Gastroesophageal sphincter (tissue), 4 donors: ENCODE data around the gene UCHL3. TPM values are rescaled to one million over a fixed set of nuclear protein-coding genes. Genes with fewer than 3 reads are reported as not detected.

Experiments used
- ATAC-seq: fragments of 150-250 bp; one replicate; pipeline ENCODE4 v1.9.1; 2016; ENCODE audit warnings: mild to moderate bottlenecking, moderate library complexity
- H3K27ac ChIP-seq, 4 donors: fragments of 200-600 bp; sonication (generic) in 3 of 4; 1 replicate in 3 of 4; 2 replicates in 1 of 4; pipeline ENCODE4 v1.5.1; 2016 to 2019
- H3K27me3 ChIP-seq: fragments of 200-600 bp; sonication (generic); one replicate; pipeline ENCODE4 v1.5.1; 2019
- H3K36me3 ChIP-seq, 2 donors: fragments of 200-600 bp; sonication (generic); one replicate each; pipeline ENCODE4 v1.5.1; 2019; ENCODE audit warnings: control low read depth in 1 of 2
- H3K4me1 ChIP-seq, 3 donors: fragments of 200-600 bp; sonication (generic); 1 replicate in 2 of 3; 2 replicates in 1 of 3; pipeline ENCODE4 v1.5.1; 2016 to 2019; ENCODE audit warnings: control low read depth in 2 of 3
- H3K4me3 ChIP-seq, 2 donors: fragments of 200-600 bp; sonication (generic); one replicate each; pipeline ENCODE4 v1.5.1; 2019; ENCODE audit warnings: mild to moderate bottlenecking in 1 of 2, moderate library complexity in 1 of 2
- H3K9me3 ChIP-seq, 3 donors: fragments of 200-600 bp; sonication (generic); one replicate each; pipeline ENCODE4 v1.5.1; 2017 to 2019; ENCODE audit warnings: control low read depth in 2 of 3
- CTCF ChIP-seq, 4 experiments: fragments of 200-600 bp in 2 of 4; fragments of 450-650 bp in 2 of 4; sonication (generic) in 1 of 4; IDR thresholded peaks; one replicate each; pipeline ENCODE4 v1.5.1; 2017 to 2019; ENCODE audit warnings: antibody characterized with exemption in 4 of 4, mild to moderate bottlenecking in 2 of 4, moderate library complexity in 2 of 4
- EP300 ChIP-seq: sonication (generic); formaldehyde crosslinking; IDR thresholded peaks from one replicate; pipeline ENCODE4 v1.6.1; 2017; ENCODE audit warnings: antibody characterized with exemption, mild to moderate bottlenecking
- POLR2A ChIP-seq, 2 donors: fragments of 450-650 bp; IDR thresholded peaks; one replicate each; pipeline ENCODE4 v1.6.1; 2017; ENCODE audit warnings: antibody characterized with exemption in 2 of 2, mild to moderate bottlenecking in 2 of 2, moderate library complexity in 1 of 2
- POLR2AphosphoS5 ChIP-seq: sonication (generic); formaldehyde crosslinking; IDR thresholded peaks from one replicate; pipeline ENCODE4 v1.6.1; 2017; ENCODE audit warnings: antibody characterized with exemption
- WGBS, 2 donors: methylation state at CpG; one replicate each; pipeline ENCODE4 v1.1.5; 2018; ENCODE audit warnings: low coverage in 1 of 2; 5-methylcytosine and 5-hydroxymethylcytosine counted together
- total RNA-seq, 4 donors: library from RNA; depleted of rRNA; stranded (reverse); fragments of >200 nt; gene quantifications; one replicate each; pipeline ENCODE4 v1.1.0, GENCODE V29; 2016

UCHL3 gene
- total RNA-seq, 4 donors from 2014 or later, result 4.0 to 28.2 (median 19.0) TPM

- H3K9me3 ChIP-seq, result peaks cover 0 to 7% (median 0%) of the 10 kb centered on the region in 3 donors
- no peak for TF ChIP-seq POLR2A (IDR thresholded peaks at IDR 0.05)
- TF ChIP-seq CTCF (IDR thresholded peaks at IDR 0.05), result no peak
- no peak for TF ChIP-seq POLR2AphosphoS5
- no peak for TF ChIP-seq EP300
- no peak overlapping the region for H3K4me3 ChIP-seq
- ATAC-seq, result no peak
- no peaks in the 10 kb centered on the region for H3K27me3 ChIP-seq
- H3K36me3 ChIP-seq, result peaks cover 2 to 5% of the 10 kb centered on the region in 2 donors
- H3K4me1 ChIP-seq, result no peaks in the 10 kb centered on the region
- H3K27ac ChIP-seq, result no peak overlapping the region
These were observed 35.6 kb downstream of the UCHL3 start for GRCh38 chr13:75585153-75585552.

GRCh38 chr13:75587679-75588078, 38.1 kb downstream of the UCHL3 start:
- Histone ChIP-seq H3K4me3 (no peak overlapping the region), H3K27ac (no peak overlapping the region), H3K27me3 (no peaks in the 10 kb centered on the region), H3K36me3 (peaks cover 2 to 10% of the 10 kb centered on the region in 2 donors), H3K4me1 (no peaks in the 10 kb centered on the region), H3K9me3 (peaks cover 0 to 7% (median 0%) of the 10 kb centered on the region in 3 donors)
- no peak for ATAC-seq
- 55 to 90% methylated on average over 1 of the region's 1 CpG for WGBS, 2 donors
- no peak for TF ChIP-seq POLR2A (IDR thresholded peaks at IDR 0.05)
- TF ChIP-seq POLR2AphosphoS5, result no peak
- TF ChIP-seq EP300, result no peak
- TF ChIP-seq CTCF (IDR thresholded peaks at IDR 0.05), result no peak

GRCh38 chr13:75596657-75597182, 47.1 kb downstream of the UCHL3 start:
- TF ChIP-seq POLR2A (IDR thresholded peaks at IDR 0.05) (no peak), EP300 (no peak), POLR2AphosphoS5 (no peak), CTCF (IDR thresholded peaks at IDR 0.05) (no peak)
- no peak overlapping the region for H3K27ac ChIP-seq

GRCh38 chr13:75600371-75600770, 50.8 kb downstream of the UCHL3 start:
- no peaks in the 10 kb centered on the region for H3K27me3 ChIP-seq
- H3K9me3 ChIP-seq, result no peaks in the 10 kb centered on the region
- no peak overlapping the region for H3K27ac ChIP-seq
- WGBS, 2 donors, result 26 to 38% methylated on average over 4 of the region's 4 CpGs
- H3K4me1 ChIP-seq, result no peaks in the 10 kb centered on the region
- peaks cover 0 to 21% of the 10 kb centered on the region in 2 donors for H3K36me3 ChIP-seq
- no peak overlapping the region for H3K4me3 ChIP-seq
- TF ChIP-seq CTCF (IDR thresholded peaks at IDR 0.05) (no peak), POLR2A (IDR thresholded peaks at IDR 0.05) (no peak), POLR2AphosphoS5 (no peak), EP300 (no peak)
- no peak for ATAC-seq

More at GRCh38 chr13:75596657-75597182, 47.1 kb downstream of the UCHL3 start:
- WGBS, 2 donors, result 59 to 90% methylated on average over 1 of the region's 1 CpG
- H3K4me3 ChIP-seq, result no peak overlapping the region
- H3K4me1 ChIP-seq, result no peaks in the 10 kb centered on the region
- peaks cover 0 to 8% of the 10 kb centered on the region in 2 donors for H3K36me3 ChIP-seq
- H3K9me3 ChIP-seq, result no peaks in the 10 kb centered on the region
- ATAC-seq, result no peak
- H3K27me3 ChIP-seq, result no peaks in the 10 kb centered on the region

- WGBS, 2 donors, result 97% methylated on average over 2 of the region's 2 CpGs; no CpG with 5 or more reads in 1 of the 2 donors
- no peak for ATAC-seq
- Histone ChIP-seq H3K27ac (no peak overlapping the region), H3K36me3 (peaks cover 0 to 21% of the 10 kb centered on the region in 2 donors), H3K4me3 (no peak overlapping the region), H3K9me3 (no peaks in the 10 kb centered on the region), H3K27me3 (no peaks in the 10 kb centered on the region), H3K4me1 (no peaks in the 10 kb centered on the region)
- no peak for TF ChIP-seq EP300
- no peak for TF ChIP-seq POLR2A (IDR thresholded peaks at IDR 0.05)
- no peak for TF ChIP-seq POLR2AphosphoS5
- no peak for TF ChIP-seq CTCF (IDR thresholded peaks at IDR 0.05)
These were observed 53.4 kb downstream of the UCHL3 start for GRCh38 chr13:75603038-75603437.
